ENCODE data around the gene SOX13. TPM values are rescaled to one million over a fixed set of nuclear protein-coding genes. Genes with fewer than 3 reads are reported as not detected.

The SOX13 gene
- total and polyA plus RNA-seq, 9 of the 15 experiments (the other 6 are each of a cell fraction or from before 2014, with no cell fraction given): 0.03 to 0.35 (median 0.06) TPM; not detected in 5

GRCh38 chr1:204171751-204172178, 98.8 kb downstream of the SOX13 start (continued):
- TF ChIP-seq ATF1 (CRISPR knock-in tag; IDR thresholded peaks at IDR 0.05): no peak
- no peak for TF ChIP-seq ATF1 (tag; IDR thresholded peaks at IDR 0.05)
- no peak for TF ChIP-seq SAFB (IDR thresholded peaks at IDR 0.05; ENCODE audit: borderline replicate concordance, low read depth, low read length)
- TF ChIP-seq BRCA1 (IDR thresholded peaks at IDR 0.05): no peak
- TF ChIP-seq BRCA1 (CRISPR knock-in tag; IDR thresholded peaks at IDR 0.05): no peak
- TF ChIP-seq POLR2AphosphoS2 (IDR thresholded peaks at IDR 0.05; ENCODE audit: low read length): no peak
- TF ChIP-seq NR2C1 (IDR thresholded peaks at IDR 0.05): no peak
- TF ChIP-seq NR2C1 (tag; IDR thresholded peaks at IDR 0.05): peak; percentile 71
- TF ChIP-seq POLR2G (IDR thresholded peaks at IDR 0.05; ENCODE audit: low read depth, low read length): no peak
- TF ChIP-seq RBM39 (optimal IDR thresholded peaks at IDR 0.05; ENCODE audit: low read depth, low read length): no peak
- TF ChIP-seq RCOR1 (IDR thresholded peaks at IDR 0.05; ENCODE audit: borderline replicate concordance in 1 of 2, low read depth in 2 of 2, low read length in 2 of 2): no peak
- no peak for TF ChIP-seq ESRRB (CRISPR knock-in tag; IDR thresholded peaks at IDR 0.05; ENCODE audit: borderline replicate concordance)
- no peak for TF ChIP-seq PHB2 (IDR thresholded peaks at IDR 0.05; ENCODE audit: low read depth)
- no peak for TF ChIP-seq TRIM24 (IDR thresholded peaks at IDR 0.05)
- TF ChIP-seq NRF1 (conservative IDR thresholded peaks at IDR 0.05 in 1 of 2, IDR thresholded peaks at IDR 0.05 in 1 of 2): no peak
- no peak for TF ChIP-seq SP2 (IDR thresholded peaks at IDR 0.05; ENCODE audit: extremely low read depth, low read depth, low read length, poor library complexity, severe bottlenecking)
- TF ChIP-seq, protein P1, sequence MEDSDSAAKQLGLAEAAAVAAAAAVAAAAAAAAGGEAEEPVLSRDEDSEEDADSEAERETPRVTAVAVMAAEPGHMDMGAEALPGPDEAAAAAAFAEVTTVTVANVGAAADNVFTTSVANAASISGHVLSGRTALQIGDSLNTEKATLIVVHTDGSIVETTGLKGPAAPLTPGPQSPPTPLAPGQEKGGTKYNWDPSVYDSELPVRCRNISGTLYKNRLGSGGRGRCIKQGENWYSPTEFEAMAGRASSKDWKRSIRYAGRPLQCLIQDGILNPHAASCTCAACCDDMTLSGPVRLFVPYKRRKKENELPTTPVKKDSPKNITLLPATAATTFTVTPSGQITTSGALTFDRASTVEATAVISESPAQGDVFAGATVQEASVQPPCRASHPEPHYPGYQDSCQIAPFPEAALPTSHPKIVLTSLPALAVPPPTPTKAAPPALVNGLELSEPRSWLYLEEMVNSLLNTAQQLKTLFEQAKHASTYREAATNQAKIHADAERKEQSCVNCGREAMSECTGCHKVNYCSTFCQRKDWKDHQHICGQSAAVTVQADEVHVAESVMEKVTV (CRISPR knock-in tag; IDR thresholded peaks at IDR 0.05): peak; percentile 60
- TF ChIP-seq ARNT (IDR thresholded peaks at IDR 0.05): no peak
- TF ChIP-seq KAT8 (IDR thresholded peaks at IDR 0.05; ENCODE audit: low read depth): no peak
- TF ChIP-seq NCOA6 (IDR thresholded peaks at IDR 0.05): no peak
- no peak for TF ChIP-seq THRAP3 (IDR thresholded peaks at IDR 0.05; ENCODE audit: borderline replicate concordance)
- TF ChIP-seq ZNF398 (CRISPR knock-in tag; IDR thresholded peaks at IDR 0.05): no peak
- TF ChIP-seq ARID3B (CRISPR knock-in tag; IDR thresholded peaks at IDR 0.05; ENCODE audit: borderline replicate concordance): 0 out of 2 replicates have a peak, but pooled peaks have one; percentile 13
- TF ChIP-seq, protein P2, sequence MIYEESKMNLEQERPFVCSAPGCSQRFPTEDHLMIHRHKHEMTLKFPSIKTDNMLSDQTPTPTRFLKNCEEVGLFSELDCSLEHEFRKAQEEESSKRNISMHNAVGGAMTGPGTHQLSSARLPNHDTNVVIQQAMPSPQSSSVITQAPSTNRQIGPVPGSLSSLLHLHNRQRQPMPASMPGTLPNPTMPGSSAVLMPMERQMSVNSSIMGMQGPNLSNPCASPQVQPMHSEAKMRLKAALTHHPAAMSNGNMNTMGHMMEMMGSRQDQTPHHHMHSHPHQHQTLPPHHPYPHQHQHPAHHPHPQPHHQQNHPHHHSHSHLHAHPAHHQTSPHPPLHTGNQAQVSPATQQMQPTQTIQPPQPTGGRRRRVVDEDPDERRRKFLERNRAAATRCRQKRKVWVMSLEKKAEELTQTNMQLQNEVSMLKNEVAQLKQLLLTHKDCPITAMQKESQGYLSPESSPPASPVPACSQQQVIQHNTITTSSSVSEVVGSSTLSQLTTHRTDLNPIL (CRISPR knock-in tag; IDR thresholded peaks at IDR 0.05): peak; percentile 79; the same call in 1 of the 2 replicates
- no peak for TF ChIP-seq PPARD (CRISPR knock-in tag; IDR thresholded peaks at IDR 0.05)
- TF ChIP-seq ZNF551 (CRISPR knock-in tag; IDR thresholded peaks at IDR 0.05): no peak
- TF ChIP-seq PML (IDR thresholded peaks at IDR 0.05; ENCODE audit: low read length): no peak
